ENCODE measurements around the gene WDR45B. TPM values are rescaled to one million over a fixed set of nuclear protein-coding genes. Genes with fewer than 3 reads are reported as not detected.
"Not testable (repeated sequence)": the region's sequence is repeated elsewhere in the genome, so short reads cannot be mapped to it uniquely, and the experiment has no call there.

WDR45B gene
- total RNA-seq, 1 donor from 2014 or later: 45.2 TPM

DNA sequence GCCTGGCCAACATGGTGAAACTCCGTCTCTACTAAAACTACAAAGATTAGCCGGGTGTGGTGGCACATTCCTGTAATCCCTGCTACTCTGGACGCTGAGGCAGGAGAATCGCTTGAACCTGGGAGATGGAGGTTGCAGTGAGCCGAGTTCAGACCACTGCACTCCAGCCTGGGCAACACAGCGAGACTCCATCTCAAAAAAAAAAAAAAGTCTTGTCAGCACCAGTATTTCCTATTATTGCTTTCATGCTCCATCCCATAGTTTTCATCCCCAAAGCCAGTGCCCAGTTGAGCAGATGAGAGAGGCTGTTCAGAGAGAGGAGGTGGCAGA, 58.4 kb downstream of the WDR45B start:
- FAIRE-seq (no peak), DNase-seq (ENCODE audit: low spot score in 2 of 2) (no peak)

DNA sequence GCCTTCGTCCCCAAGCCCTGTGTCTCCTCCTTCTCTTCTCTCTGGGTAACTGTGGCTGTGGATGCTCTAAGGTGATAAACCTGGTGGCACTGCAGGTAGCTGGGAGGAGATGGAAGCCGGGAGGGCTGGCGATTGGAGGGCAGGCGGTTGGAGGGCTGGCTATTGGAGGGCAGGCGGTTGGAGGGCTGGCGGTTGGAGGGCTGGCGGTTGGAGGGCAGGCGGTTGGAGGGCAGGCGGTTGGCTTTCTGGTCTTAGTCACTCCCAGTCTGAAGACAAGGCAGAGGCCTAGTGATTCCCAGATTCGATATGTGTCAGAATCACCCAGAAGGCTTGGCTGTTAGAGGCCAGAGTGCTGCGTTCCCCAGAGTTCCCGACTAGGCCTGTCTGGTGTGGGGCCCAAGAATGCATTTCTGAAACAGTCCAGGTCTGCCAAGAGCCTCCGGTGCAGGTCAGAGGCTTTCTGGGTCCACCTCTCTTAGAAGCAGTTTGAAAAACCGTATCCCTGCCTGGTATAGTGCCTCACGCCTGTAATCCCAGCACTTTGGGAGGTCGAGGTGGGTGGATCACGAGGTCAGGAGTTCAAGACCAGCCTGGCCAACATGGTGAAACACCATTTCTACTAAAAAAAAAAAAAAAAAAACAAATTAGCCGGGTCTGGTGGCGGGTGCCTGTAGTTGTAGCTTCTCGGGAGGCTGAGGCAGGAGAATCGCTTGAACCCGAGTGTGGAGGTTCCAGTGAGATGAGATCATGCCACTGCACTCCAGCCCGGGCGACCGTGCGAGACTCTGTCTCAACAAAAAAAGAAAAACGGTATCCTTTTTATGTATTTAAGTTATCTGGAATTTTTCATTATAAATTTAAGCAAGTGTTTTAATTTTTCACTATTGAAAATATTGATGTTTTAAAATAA, 59.7 kb downstream of the WDR45B start:
- FAIRE-seq (no peak), DNase-seq (ENCODE audit: low spot score in 2 of 2) (no peak)

DNA sequence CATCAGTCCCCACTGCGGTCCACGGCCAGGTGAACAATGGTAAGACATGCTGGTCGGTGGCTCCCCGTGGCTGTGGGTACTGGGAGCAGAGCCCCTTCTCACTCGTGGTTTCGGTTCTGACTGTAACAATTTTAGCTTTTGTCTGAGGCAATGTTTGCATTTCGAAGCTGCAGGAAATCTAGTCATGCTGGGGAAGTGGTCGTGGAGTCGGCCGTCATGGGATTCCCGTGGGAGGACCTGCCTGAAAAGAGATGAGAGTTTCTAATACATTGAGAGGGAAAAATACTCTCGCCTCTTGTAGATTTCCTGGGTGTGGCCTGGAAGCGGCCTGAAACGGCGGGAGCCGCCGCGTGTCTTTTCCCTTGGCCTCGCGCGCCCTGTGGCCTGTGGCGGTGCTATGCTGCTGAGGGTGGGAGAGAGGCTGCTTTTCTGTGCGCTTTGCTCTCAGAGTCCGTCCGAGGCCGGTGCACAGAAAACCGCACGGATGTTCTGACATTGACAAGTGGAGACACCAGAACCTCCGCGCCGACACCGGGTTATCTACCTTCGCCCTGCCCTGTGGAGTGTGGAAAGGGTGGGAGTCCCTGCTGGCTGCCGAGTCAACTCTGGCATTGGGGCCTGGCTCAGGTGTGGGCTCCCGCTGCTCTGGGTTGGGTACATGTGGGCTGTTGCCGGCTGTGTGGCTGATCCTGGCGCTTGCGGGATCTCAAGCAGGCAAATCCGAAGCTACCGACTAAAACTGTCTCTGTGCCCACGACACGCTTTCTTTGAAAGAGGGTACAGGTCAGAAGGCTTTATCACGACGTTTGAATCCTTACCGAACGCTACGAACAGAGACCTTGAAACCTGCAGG, 60.8 kb downstream of the WDR45B start:
- DNase-seq (ENCODE audit: low spot score in 2 of 2): no peak
- FAIRE-seq: no peak

DNA sequence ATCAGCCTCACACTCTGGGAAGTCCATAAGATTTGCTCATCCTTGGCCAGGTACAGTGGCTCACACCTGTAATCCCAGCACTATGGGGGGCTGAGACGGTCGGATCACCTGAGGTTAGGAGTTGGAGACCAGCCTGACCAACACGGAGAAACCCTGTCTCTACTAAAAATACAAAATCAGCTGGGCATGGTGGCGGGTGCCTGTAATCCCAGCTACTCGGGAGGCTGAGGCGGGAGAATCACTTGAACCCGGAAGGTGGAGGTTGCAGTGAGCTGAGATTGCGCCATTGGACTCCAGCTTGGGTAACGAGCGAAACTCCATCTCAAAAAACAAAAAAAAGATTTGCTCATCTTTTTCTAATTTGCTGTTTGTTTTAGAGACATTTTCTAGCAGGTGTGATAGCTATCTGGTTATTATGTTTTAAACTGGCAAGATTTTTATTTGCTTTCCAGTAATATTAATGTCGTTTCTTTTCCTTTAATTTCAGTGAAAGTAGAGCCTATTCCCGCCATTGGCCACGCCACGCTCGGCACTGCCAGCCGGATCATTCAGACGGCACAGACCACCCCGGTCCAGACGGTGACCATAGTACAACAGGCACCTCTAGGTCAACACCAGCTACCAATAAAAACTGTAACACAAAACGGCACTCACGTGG, 61.5 kb downstream of the WDR45B start:
- FAIRE-seq (no peak), DNase-seq (ENCODE audit: low spot score in 2 of 2) (no peak)

DNA sequence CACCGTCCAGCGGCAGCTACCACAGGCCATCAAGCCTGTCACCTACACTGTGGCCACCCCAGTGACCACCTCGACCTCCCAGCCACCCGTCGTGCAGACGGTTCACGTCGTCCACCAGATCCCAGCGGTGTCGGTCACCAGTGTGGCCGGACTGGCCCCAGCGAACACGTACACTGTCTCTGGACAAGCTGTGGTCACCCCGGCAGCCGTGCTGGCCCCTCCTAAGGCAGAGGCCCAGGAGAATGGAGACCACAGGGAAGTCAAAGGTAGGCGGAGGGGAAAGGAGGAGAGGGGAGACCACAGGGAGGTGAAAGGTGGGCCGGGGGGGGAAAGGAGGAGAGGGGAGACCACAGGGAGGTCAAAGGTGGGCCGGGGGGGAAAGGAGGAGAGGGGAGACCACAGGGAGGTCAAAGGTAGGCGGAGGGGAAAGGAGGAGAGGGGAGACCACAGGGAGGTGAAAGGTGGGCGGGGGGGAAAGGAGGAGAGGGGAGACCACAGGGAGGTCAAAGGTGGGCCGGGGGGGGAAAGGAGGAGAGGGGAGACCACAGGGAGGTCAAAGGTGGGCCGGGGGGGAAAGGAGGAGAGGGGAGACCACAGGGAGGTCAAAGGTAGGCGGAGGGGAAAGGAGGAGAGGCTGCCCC, 62.2 kb downstream of the WDR45B start:
- not testable (repeated sequence) for FAIRE-seq; DNase-seq (ENCODE audit: low spot score in 2 of 2)

DNA sequence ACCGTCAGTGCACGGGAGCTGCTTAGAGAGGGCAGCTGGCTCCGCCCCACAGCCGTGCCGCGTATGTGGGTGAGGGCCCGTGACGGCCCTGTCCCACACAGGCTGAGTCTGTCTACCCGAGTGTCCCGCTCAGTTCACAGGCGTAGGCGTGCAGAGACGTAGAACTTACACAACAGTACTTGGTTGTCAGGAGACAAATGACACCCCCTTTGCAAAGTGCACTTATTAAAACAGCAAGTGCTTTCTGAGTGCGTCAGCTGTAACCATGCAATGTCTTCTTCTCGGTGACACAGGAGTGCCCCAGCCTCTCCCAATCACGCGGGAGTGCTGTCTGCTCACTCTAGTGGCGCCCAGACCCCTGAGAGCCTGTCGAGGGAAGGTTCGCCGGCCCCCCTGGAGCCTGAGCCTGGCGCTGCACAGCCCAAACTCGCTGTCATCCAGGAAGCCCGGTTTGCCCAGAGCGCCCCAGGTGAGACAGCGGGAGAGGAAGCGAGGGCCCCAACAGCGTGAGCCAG, 64.5 kb downstream of the WDR45B start:
- no peak for FAIRE-seq
- no peak for DNase-seq (ENCODE audit: low spot score in 2 of 2)

DNA sequence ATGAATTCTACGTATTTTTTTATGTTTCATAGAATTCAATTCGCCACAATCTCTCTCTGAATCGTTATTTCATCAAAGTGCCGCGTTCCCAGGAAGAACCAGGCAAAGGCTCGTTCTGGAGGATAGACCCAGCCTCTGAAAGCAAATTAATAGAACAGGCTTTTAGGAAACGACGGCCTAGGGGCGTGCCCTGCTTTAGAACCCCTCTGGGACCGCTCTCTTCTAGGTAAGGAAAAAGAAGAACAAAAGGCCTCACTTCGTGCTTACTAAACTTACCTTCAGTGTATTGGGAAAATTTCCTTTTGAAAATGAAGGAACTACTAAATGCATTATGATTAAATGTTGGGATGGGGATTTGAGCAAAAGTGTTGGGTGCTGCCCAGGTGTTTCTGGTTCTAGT, 65.5 kb downstream of the WDR45B start:
- FAIRE-seq: no peak
- DNase-seq (ENCODE audit: low spot score in 2 of 2): no peak

DNA sequence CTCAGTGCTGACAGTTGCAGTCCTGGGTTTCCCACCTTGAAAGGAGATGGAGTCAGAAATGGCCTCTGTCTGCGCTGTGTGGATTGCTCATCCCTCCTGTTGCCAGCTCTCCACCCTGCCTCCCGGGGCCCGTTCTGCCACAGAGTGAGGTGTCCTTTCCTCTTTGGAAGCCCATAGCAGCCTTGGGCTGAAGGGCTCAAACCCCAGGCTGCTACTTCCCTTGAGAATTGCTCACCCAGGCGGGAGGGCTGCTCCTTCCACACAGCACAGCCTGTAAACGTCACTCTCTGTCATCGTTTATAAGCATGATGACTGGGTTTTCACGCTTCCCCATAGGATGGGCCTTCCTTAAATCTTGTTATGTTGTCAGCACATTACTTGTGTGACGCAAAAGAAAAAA, 66.0 kb downstream of the WDR45B start:
- FAIRE-seq: no peak
- no peak for DNase-seq (ENCODE audit: low spot score in 2 of 2)

DNA sequence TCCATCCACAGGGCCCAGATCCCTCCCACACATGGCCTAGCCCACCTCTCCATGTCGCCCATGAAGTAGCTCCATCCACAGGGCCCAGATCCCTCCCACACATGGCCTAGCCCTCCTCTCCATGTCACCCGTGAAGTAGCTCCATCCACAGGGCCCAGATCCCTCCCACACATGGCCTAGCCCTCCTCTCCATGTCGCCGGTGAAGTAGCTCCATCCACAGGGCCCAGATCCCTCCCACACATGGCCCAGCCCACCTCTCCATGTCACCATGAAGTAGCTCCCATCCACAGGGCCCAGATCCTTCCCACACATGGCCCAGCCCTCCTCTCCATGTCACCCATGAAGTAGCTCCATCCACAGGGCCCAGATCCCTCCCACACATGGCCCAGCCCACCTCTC, 68.3 kb downstream of the WDR45B start:
- not testable (repeated sequence) for DNase-seq (ENCODE audit: low spot score in 2 of 2); FAIRE-seq

DNA sequence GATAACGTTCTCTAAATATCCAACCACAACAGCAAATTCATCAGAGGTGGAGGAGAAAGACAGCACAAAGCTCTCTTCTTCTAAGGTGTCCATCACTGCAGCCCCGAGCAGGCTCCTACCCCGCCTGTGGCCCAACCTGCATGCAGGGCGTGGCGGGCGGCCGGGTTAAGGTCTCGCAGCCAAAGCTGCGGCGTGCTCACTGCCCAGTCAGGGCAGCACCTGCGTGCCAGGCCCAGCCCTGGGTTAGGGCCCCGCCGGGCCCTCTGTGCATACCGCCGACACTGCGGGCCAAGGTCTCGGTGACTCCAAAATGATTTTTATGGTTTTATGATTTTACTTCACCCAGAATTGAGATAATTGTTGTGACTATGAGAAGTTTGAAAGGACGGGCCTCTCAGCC, 70.9 kb downstream of the WDR45B start:
- FAIRE-seq: no peak
- DNase-seq (ENCODE audit: low spot score in 2 of 2): no peak

DNA sequence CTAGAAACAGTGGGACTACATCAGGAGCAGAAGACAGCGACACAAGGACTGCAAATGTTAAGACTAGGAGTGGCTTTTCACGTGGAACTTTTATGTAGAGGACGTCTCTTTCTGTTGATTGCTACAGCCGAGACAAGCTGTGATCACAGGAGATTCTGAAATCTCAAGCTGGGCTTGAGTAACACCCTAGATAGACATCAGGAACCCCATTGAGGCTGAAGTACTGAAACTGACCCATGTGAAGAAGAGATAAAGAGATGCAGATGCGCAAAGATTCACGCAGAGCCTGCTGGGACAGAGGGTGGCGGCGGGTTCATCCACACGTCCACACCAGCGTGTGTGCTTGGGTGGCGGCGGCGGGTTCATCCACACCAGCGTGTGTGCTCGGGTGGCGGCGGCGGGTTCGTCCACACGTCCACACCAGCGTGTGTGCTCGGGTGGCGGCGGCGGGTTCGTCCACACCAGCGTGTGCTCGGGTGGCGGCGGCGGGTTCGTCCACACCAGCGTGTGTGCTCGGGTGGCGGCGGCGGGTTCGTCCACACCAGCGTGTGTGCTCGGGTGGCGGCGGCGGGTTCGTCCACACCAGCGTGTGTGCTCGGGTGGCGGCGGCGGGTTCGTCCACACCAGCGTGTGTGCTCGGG, 72.5 kb downstream of the WDR45B start:
- not testable (repeated sequence) for FAIRE-seq; DNase-seq (ENCODE audit: low spot score in 2 of 2)

DNA sequence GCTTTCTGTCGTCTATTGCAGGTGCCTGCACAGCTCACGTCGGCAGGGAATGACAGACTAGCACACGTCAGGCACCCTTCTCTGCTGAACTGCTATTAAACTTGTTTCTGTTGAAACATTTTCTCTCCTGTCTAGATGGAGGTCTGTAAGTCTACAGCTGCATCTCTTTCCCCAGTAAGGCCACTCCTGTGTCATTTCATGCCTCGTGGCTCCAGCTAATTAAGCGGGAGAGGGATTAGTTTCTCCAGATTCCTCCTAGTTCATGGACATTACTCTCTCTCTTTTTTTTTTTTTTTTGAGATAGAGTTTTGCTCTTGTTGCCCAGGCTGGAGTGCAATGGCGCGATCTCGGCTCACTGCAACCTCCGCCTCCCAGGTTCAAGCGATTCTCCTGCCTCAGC, 74.2 kb downstream of the WDR45B start:
- DNase-seq (ENCODE audit: low spot score in 2 of 2): no peak
- no peak for FAIRE-seq

DNA sequence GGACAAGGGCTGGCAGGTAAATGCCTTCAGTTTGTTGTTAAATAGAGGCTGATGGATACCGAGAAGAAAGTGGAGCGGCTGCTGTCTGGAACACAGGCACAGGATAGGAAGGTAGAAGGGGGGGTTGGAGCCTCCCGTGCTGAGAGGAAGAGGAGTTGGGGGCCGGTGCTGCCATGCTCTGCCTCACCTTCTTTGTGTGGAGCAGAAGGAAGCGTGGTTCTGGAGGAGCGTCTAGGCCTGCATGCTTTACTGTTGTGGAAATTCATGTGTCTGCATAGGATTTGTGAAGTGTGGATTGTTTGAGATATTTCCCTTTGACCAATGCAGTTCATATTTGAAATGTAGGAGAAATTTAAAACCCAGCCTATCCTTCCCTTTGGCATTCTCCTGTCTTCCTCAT, 76.4 kb downstream of the WDR45B start:
- FAIRE-seq (no peak), DNase-seq (ENCODE audit: low spot score in 2 of 2) (no peak)

DNA sequence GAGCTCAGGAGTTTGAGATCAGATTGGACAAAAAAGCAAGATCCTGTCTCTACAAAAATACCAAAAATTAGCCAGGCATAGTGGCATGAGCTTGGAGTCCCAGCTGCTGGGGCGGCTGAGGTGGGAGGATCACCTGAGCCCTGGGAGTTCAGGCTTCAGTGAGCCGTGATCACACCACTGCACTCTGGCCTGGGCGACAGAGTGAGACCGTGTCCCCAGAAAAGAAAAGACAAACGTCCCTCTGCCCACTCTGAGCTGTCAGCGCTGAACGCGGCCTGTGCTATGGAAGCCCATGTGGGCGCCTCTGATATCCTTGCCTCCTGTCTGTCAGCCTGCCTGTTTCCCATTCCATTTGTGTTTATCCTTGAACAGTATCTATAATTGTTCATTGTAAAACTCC, 78.0 kb downstream of the WDR45B start:
- DNase-seq (ENCODE audit: low spot score in 2 of 2) (no peak), FAIRE-seq (no peak)

DNA sequence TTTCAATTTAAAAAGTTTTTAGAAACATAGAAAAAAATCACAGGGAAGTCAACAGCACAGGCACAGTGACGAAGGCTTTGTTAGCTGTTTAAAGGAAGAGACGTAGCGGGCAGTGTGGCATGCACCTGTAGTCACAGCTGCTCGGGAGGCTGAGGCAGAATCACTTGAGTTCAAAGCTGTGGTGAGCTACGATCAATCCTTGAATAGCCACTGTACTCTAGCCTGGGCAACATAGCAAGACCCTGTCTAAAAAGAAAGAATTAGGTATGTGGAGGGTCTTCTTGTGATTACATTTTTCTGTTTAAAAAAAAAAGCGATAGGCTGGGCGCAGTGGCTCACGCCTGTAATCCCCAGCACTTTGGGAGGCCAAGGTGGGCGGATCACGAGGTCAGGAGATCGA, 78.6 kb downstream of the WDR45B start:
- no peak for FAIRE-seq

DNA sequence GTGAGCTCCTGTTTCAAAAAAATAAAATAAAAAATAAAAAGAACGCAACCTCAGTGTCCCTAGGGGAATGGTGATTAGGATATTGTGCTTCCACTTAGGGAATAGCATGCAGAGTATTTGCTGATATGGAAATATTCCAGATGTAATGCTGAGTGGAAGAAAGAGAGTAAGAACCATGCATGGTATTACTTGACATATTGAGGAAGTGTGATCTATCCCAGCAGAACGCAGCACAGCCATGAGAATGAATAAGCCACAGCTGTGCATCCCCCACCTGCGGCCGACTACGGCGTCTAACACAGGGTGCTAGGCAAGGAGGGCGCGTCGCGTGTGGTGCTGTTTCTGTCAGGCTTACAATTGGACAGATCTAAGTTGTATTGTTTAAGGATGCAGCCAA, 79.2 kb downstream of the WDR45B start:
- FAIRE-seq (no peak), DNase-seq (ENCODE audit: low spot score in 2 of 2) (no peak)

More for the DNA sequence above, 78.6 kb downstream of the WDR45B start:
- DNase-seq (ENCODE audit: low spot score in 2 of 2): no peak

DNA sequence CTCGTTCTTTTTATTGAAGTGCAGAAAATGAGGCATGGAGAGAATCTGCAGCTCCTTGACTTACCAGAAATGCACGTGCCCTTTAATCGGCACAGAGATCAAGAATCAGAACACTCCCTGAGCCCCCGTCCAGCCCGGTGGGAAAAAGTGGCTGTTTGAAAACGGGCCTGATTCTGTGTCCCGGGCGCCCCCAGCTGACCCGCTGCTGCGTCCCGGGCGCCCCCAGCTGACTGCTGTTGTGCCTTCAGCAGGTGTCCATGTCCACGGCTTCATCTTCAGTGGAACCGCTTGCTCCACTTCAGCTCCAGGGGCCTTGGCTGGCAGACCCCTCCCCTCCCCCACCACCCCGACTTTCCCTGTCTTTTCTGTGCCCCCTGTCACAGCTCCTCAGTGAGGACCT, 81.0 kb downstream of the WDR45B start:
- DNase-seq (ENCODE audit: low spot score in 2 of 2) (no peak), FAIRE-seq (no peak)

DNA sequence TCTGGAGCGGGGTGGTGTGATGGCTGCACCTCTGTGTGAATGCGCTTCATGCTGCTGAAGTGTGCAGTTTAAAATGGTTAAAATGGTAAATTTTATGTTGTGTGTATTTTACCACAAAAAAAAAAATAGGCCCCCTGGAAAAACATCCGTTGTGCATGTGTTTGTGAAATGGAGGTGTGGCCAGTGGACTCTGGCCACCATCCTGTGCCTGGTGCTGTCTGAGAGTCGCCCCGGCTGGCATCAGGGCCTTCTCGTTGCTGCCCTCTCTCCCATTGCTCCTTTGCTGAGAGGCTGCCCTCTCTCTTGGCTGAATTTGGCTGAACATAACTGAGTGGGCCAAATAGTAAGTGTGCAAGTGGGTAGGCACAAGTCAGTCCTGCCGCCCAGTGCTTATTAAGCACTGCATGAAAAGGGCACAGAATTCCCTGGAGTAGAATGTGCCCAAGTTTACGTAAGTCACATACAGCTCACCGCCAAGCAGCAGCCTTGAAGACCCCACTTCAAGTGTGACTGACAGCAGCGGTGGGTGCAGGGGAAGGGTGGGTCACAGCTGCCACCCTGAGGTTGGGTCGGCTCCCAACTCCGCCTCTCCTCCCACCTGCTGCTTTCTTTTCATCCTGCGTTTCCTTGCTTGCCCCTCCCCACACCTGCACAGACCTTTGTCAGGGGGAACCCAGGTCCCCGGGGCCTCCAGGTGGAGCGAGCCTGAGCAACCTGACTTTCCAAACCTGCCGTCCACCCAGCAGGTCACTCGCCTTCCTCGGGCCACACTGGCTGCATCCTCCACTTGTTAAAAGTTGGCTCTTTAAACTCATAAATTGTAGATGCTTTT, 81.9 kb downstream of the WDR45B start:
- FAIRE-seq: no peak

DNA sequence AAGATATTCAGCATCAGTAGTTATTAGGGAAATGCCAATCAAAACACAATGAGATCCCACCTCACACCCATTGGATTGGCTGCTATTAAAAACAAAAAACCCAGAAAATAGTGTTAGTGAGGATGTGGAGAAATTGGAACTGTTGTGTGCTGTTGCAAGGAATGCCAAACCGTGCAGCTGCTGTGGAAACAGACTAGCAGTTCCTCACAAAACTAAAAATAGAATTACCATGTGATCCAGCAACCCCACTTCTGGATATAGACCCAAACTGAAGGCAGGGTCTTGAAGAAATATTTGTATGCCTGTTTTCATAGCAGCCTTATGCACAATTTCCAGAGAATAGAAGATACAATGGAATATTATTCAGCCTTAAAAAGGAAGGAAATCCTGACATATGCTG, 82.7 kb downstream of the WDR45B start:
- FAIRE-seq (no peak), DNase-seq (ENCODE audit: low spot score in 2 of 2) (no peak)

More for the DNA sequence above, 81.9 kb downstream of the WDR45B start:
- no peak for DNase-seq (ENCODE audit: low spot score in 2 of 2)
